ENCODE measurements around the gene SEC61G.

SEC61G gene

DNA sequence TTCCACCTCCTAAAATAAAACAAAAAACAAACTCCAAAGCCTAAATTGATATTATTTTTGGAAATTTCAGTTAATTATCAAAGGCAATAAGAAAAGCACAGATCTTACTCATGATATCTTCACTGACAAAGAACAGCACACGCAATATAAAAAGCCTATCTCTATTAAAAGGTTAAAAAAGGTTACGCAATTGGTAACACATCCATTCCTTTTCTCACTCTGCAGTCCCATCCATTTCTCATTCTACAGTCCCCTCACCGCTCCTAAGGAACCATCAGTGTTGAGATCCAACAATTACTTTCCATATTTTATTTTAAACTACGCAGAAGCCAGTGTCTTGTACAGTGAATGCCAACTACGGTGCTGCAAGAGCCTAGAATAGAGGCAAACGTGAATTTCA, 1.3 kb downstream of the SEC61G start:
- no peak for DNase-seq

DNA sequence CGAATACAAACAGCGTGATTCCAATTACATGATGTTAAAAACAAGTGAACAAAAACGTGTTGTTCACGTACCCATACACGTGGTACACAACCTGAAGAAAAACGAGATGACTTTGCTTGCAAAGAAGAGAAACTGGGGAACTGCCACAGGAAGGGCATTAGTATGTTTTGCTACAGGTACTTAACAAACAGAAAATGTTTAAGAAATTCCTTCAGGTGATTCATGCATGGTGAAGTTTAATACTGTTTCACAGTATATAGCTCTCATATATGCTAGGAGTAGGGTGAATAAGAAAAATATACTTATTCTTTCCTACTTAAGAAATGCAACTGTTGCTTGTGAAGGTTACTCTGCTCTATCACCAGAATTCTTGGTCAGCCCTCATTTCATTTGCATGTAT, 9.8 kb downstream of the SEC61G start:
- DNase-seq: no peak

DNA sequence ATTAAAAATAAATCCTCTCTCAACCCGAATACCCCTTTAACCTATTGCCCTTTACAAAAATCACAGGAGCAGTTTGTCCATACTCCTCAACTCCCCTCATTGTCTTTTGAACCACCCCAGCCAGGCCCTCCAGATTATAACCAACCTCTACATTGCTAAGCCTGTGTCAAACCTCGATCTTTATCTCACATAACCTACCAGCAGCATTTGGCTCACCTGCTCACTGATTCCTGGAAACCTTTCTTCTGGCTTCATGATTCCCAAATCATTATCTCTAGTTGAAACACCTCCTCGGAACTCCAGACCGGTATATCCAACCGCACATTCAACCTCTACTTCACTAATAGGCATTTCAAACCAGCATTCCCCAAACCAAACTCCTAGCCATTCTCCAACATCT, 11.8 kb downstream of the SEC61G start:
- no peak for DNase-seq

DNA sequence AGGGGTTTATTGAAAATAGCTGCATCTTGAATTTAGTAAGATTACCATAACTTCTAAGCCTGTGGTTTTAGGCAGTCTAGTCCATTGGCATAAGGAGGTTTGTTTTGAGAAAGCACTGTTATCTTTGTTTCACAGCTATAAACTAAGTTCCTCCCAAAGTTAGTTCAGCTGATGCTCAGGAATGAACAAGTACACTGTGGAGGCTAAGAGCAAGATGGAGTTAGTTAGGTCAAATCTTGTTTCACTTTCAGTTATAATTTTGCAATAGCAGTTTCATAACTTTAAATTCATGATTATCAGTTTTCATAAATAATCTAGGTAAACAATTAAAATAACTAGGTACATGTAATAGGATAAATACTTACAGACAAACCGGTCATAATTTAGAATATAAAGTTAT, 15.4 kb downstream of the SEC61G start:
- DNase-seq: no peak

DNA sequence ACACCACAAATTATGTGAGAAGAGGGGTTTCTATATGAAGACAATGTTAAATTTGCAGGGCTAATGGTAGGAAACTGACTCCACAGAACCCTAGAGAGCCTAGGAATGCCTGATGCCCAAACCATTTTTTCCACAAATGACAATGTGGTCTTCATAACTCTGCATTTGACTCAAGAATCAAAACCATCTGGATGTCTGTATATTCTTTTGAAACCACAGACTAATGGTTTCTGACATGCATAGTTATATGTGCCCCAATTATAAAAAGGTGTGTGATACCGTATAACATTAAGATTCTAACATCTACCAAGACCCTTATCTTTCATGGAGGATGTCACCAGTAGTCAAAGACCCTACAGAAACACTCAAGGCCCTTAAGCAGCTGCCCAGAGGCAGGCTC, 20.3 kb downstream of the SEC61G start:
- DNase-seq: no peak

DNA sequence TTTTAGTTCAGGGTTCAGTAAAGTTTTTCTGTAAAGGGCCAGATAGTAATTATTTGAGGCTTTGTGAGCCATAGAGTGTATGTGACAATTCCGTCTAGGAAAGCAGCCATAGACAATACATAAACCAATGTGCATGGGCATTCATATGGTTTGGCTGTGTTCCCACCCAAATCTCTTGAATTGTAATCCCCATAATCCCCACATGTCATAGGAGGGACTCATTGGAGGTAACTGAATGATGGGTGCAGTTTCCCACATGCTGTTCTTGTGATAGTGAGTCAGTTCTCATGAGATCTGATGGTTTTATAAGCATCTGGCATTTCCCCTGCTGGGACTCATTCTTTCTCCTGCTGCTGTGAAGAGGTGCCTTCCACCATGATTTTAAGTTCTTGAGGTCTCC, 29.9 kb downstream of the SEC61G start:
- DNase-seq: no peak

DNA sequence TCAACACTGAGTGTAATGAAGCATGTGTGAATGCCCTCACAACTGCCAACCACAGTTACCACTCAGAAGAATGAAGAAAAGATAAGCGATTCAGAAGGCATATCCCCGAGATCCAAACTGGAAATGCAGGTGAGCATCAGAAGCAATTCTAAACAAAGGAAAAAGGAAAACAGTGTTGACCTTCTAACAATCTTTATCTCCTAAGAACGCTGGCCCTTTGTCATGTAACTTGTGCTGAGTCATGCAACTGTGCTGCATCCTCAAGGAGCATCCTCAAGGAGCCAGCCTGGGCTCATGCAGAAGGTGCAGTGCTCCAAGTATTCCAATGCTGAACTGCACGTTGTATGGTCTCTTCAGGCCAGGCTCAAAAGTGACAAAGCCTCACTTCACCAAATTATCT, 30.6 kb downstream of the SEC61G start:
- no peak for DNase-seq

DNA sequence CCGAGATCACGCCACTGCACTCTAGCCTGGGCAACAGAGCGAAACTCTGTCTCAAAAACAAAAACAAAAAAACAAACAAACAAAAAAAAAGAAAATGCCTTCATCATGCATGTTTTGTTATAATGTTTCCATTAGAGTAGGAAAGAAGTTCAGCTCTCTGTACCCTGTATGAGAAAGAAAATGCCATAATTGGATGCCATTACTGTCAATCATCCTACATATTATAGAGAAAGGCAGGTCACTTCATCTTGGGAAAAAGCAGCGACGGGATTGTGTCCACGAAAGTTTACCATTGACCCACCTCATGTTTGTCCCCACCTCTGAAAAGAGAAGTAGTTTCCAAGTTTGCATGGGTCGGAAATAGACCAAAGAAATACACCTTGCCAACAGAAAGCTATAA, 33.8 kb downstream of the SEC61G start:
- no peak for DNase-seq

DNA sequence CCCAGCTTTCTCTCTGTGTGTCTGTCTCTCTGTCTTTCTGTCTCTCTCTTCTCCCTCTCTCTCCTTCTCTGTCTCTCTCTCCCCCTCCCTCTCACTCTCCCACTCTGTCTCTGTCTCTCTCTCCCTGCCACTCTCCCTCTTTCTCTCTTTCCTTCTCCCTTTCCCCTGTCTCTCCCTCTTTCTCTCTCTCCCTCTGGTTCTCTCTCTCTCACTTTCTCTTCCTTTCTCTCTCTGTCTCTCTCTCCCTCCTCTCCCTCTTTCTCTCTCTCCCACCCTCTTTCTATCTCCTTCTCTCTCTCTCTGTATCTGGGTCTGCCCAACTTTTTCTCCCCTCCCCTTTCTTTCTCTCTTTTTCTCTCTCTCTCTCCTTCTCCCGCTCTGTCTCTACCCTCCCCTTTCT, 36.5 kb downstream of the SEC61G start:
- no peak for DNase-seq

DNA sequence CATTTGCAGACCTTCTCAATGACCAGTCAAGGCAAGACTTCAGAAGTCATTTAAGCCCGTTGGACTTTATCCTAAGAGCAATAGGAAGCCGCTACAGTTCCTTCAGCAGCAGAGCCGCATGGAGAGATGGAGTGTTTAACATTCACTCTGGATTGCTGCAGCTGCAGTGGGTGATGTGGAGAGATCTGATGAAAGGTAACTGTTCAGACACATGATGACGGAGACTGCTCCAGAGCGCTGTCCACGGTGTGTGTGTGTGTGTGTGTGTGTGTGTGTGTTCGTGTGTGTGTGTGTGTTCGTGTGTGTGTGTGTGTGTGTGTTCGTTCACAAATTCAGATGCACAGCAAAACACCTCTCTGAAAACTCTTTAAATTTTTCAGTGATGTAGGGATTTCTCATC, 37.0 kb downstream of the SEC61G start:
- no peak for DNase-seq

DNA sequence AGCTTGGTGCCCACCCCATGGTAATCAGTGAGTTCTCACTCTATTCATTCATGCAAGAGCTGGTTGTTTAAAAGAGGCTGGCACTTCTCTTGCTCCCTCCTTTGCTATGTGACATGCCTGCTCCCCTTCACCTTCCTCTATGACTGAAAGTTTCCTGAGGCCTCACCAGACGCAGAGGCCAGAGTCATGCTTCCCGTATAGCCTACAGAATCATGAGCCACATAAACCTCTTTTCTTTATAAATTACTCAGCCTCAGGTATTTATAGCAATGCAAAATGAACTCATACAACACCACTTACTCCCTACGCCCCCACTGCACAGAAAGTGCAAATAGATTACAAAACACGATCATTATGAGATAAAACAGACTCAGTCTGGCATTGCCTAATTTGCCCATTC, 39.0 kb downstream of the SEC61G start:
- no peak for DNase-seq

DNA sequence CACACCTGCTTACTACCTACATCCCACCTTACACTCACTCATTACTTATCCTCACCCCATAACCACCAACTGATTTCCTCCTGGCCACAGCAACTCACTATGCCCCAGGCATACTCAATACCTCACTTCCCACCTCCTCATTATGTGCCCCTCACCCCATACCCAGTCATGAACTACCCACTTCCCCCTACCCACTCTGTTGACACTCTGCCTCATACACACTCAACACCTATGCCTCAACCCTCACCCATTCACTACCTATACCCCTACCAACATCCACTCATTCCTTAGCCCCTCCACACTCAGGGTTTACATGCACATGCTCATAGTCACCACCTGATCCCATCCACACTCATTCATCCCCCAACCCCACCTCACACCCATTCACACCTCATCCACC, 39.6 kb downstream of the SEC61G start:
- no peak for DNase-seq

DNA sequence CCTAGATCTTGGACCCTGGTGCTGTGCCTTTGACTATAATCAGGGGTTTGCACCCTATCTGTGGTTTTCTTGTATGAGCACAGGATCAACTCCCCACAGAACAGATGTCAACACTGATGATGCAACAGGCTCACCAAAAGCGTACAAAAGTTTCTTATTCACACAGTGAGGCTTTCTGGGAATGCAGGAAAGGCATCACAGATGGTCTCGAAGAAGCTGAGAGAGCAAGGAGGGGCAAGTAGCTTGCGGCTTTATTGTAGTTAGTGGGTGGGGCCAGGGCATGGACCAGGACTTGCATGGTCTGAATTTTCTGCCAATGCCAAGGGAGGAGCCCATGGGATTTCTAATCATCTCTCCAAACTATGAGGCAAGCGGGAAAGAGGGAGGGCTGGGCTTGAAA, 46.2 kb downstream of the SEC61G start:
- DNase-seq: no peak

DNA sequence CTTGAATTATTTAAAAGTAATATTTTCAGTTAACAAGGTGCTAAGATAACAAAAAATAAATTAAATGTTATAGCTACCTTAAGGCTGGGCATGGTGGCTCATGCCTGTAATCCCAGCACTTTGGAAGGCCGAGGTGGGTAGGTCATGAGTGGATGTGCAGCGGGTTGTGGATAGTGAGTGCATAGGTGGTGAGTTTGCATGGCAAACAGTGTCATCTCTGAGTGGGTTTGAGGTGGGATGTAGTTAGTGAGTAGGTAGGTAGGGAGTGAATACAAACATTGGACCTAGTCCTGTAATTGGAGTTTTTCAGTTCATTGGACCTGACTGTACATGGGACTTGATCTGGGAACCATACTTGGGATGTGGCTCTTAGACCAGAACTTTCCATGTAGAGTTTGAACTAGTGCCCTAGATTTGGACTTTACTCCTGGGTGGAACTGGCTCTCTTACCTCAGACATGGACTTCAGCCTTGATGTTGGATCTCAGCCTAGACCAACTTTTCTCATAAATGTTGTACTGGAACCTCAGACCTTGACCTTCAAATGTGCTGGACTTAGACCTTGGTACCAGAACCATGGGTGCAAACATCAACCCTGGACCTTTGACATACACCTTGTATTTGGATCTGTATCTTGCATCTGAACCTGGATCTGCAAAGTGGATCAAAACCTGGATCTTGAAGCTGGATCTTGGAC, 47.0 kb downstream of the SEC61G start:
- DNase-seq: no peak

DNA sequence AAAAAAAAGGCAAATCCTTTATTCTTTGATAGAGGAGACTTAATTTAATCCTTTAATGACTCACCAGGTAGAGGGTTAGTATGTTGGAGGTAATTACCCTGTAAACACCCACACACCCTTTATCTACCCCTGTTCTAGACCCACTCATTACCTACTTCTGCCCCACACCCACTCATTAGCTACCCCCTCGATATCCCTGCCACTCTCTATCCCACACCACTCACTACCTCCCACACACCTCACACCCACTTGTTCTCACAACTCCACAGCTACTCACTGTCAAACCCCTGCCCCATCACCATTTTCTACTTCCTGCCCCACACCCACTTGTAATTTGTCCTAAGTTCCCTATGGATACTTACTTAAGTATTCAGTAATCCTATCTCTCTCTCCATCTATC, 49.7 kb downstream of the SEC61G start:
- no peak for DNase-seq

DNA sequence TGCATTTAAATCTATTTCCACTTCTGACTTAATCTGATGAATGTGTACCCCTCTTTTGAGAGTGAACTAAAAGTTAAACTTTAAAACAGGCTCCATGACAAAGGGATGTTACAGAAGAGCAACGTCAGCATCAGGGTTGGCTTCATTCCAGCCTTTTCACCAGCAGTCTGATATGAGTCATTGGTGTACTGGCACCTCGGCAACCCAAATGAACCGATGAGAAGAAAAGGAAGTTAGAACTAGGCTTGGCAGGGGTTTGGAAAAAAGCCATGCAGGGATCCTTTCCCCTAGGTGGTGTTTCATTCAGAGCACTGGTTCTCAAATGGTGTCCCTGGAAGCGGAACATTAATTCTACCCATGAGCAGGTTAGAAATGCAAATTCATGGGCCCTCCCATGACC, 53.6 kb downstream of the SEC61G start:
- peak in 1 of 2 experiments; percentile 1 for DNase-seq

DNA sequence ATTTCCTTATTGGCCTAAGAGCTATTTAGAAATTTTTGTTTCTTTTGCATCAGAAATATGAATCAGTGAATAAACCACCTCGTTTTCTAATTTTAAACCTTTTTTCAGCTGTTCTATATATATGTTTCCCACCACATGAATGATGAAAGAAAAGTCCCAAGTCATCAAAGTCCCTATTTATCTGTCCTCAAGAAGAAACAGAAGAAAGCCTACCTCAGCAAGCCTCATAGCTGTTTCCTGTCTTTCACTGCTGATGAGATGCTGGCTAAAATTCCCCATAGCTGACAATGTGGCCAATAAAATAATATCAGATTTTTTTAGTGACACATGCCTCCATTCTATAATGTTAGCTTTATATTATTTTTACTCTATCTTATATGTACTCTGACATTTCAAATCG, 54.2 kb downstream of the SEC61G start:
- DNase-seq: no peak
